Stimulated activated CD4-positive, alpha-beta T cell treated with anti-CD3 and anti-CD28 coated beads, Interleukin-1b, Interleukin-23, amount 100 ng/mL, for 48 hours (primary cell): ENCODE data around the gene UROC1.
"Not testable (repeated sequence)": the region's sequence is repeated elsewhere in the genome, so short reads cannot be mapped to it uniquely, and the experiment has no call there.

ENCODE experiments used
- DNase-seq: peaks from one replicate; pipeline ENCODE4 v3.0.0-alpha.2; 2020

Gene UROC1

DNA sequence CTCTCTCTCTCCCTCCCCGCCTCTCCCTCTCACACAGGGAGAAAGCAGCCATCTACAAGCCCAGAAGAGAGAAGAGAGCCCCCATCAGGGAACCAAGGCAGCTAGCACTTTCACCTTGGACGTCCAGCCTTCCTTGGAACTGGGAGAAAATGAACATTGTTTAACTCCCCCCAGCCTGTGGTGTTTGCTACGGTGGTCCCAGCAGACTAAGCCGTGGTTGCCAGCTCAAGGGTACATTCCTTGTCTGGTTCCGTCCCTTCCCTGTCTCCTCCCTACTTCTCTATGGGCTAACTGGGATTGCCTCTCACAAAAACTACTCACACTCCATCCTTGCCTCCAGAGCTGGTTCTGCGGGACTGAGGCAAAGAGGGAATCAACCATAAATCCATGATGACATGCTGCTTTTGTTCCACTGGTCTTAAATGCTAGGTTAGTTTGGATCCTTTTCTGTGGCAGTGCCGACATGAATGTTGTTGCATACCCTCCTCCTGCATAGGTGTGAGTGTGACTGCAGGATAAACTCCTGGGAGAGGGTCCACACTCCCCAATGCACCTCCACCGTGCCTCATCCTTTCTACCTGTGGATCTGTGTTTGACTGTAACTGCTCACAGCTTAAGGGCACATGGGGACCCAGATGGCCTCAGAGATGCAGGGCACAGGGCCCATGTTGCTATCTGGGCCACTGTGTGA is 29.1 kb upstream of the UROC1 start:
- DNase-seq = no peak

DNA sequence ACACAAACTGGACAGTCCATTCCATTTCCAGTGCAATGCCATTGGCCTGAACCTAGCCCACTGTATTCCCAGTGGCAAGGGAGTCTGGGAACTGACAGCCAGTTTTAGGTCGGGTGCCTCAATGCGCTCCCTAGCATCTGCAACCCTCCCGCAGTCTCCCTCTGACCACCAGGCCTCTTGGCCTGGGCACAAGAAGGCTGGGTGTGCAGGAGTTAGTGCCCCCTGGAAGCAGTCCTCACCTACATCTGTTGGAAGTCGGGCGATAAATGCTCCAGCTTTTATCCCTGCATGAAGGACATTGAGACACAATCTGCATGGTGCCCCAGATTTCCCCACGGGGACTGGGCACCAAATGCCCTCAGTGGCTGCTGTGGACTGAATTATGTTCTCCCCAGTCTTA is 28.4 kb upstream of the UROC1 start:
- no peak for DNase-seq

DNA sequence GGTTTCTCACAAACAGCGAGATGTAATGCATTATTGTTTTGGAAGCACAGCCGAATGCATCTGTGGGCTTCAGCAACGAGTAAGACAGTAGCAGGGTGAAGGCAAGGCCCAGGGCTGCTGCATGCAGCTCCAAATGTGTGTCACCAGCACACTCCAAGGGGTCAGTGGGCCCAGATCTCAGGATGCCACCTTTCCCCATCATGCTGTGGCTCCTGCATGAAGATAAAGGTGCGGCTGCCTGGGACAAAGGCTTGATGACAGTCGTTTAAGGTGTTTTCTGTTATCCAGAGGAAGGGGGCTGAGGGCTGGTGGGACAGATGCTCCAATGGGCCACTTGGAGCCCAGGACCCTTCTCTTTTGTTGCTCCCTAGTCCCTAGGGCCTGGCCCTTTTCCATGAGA is 28.0 kb upstream of the UROC1 start:
- DNase-seq = no peak

DNA sequence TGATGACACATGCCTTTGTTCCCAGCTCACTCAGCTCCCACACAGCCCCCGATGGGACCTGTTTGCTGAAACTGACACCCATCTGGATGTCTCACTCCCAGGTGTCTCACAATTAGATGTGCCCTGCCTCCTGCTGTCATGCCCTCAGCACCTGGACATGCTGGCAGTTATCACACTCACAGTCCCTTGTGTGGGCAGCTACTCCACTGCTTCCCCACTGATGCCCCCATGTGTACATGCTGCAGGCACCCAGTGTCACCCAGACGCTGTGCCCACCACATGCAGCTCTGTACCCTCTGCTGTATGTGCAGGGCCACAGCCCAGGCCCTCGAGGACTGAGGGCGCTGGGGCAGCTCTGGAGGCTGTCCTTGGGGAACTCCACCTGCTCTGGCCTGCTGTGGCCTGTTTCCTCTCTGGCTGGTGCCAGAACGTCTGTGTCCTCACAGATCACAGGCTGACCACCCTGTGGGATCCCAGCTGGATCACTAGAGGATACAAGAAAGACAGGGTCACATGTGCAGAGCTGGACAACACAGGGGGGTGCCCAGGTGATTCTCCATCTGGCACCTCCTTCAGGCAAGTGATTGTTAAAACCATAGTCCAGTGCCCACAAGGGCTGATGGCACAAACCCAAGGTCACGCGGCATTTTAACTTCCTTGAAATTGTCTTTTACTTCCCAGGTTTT is 27.2 kb upstream of the UROC1 start:
- DNase-seq = no peak

DNA sequence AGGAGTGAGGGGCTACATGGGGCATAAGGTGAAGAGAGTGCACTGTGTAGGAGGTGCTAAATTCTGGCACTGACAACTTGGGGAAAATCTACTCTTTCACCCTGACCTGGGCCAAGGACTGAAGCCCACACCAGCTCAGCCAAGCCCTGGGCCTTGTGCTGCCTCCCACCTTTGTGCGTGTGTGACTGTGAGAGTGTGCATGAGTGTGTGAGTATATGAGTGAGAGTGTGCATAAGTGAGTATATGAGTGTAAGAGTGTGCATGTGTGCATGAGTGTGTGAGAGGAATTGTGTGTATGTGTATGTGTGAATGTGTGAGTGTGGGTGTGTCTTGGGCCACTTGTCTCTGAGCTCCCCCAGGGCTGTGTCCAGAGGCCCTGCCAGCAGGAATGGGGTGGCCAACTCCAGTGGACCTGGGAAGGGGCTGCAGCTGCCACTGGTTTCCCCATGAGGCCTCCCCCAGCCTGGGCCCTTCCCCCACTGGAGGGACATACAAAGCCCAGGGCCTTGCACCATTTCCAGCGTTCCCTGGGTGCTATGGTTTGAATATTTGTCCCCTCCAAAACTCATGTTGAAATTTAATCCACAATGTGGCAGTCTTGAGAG is 26.0 kb upstream of the UROC1 start:
- DNase-seq = no peak

DNA sequence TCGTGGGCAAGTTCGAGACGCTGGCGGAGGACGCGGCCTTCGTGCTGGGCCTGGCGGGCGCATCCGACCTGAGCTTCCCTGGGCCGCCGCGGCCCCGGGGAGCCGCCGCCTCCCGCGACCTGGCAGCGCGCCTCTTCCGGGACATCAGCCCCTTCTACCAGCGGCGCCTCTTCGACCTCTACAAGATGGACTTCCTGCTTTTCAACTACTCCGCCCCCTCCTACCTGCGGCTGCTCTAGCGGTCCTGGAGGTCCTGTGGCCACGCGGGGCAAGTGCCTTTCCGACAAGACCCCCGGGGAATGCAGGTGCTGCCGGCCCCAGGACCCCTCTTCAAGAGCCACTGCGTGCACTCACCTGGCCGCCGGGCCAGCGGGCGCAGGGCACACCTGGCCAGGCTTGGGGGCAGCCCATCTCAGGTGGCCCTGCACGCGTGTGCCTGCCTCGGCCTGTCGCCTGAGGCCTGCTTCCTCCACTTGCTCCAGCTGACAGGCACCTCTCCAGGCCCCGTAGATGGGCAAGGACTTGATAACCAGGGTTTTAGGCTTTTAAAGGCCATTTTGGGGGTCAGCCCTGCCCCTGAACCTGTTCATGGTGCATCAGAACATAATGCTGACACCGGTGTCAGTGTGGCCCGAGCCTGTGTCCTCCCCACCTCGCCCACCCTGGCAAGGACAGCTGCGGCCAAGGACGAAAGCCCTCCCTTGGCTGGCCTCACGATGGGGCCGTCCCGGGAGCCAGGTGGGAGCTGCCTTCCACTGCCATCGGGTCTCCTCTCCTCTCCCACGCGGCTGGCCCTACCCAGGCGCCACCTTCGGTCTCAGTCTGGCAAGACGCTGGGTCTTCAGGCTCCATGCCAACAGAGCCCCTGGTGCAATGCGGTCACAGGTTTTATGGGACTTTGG is 25.0 kb upstream of the UROC1 start:
- no peak for DNase-seq

DNA sequence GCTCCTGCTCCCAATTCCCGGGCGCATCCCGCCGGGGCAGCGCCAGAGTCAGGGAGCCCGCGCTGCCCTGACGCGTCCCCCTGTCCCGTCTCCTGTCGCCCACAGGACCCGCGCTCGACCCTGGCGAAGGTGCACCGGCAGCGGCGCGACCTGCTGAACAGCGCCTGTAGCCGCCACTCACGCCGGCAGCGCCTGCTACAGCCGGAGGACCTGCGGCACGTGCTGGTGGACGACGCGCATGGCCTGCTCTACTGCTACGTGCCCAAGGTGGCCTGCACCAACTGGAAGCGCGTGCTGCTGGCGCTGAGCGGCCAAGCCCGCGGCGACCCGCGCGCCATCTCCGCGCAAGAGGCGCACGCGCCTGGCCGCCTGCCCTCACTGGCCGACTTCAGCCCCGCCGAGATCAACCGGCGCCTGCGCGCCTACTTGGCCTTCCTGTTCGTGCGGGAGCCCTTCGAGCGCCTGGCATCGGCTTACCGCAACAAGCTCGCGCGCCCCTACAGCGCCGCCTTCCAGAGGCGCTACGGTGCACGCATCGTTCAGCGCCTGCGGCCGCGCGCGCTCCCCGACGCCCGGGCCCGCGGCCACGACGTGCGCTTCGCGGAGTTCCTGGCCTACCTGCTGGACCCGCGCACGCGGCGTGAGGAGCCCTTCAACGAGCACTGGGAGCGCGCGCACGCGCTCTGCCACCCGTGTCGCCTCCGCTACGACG is 24.2 kb upstream of the UROC1 start:
- no peak for DNase-seq

DNA sequence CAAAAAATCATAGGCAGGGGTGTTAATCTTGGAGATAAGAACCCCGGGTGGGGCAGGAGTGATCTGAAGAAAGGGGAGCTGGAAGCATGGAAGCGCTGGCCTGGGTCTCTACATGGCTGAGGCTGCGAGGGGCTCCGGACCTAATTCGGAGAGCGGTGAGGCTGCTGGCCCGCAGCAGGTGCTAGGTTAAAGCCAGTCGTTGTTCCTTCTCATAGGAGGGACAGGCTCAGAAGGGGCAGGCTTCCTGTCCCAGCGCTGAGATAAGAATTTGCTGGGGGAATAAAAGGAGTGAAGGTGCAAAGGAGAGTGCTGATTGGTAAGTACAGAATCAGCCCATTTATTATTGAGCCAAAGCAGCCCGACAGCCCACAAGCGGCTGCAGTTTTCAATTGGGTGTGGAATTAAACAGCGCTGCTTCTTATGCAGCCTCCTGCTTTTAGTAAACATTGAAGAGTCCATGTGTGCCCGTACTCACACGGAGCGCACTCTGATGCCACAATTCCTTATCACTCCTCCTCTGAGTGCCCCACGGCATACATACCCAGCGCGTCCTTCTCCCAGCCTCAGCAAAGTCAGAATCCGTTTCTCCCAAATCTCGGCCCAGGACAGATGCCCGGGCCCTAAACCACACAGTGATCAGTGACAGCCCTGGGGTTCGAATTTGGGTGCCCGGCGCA is 23.5 kb upstream of the UROC1 start:
- no peak for DNase-seq

DNA sequence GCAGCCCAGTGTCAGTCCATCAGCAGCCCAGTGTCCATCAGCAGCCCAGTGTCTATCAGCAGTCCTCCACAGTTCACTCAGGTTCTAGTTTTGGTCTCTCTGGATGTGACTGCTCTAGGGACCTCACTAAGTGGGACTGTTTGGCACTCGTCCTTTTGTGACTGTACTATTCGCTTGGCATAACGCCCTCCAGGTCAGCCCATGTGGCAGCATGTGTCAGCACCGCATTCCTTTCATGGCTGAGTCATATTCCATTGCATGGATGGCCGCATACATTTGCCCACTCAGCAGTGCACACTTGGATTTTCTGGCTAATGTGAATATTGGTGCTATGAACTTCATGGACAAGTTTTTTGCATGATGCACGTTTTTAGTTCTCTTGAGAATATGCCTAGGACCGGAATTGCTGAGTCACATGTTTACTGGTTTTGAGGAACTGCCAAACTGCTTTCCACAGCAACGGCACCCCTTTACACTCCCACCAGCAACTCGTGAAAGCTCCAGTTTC is 22.8 kb upstream of the UROC1 start:
- no peak for DNase-seq

DNA sequence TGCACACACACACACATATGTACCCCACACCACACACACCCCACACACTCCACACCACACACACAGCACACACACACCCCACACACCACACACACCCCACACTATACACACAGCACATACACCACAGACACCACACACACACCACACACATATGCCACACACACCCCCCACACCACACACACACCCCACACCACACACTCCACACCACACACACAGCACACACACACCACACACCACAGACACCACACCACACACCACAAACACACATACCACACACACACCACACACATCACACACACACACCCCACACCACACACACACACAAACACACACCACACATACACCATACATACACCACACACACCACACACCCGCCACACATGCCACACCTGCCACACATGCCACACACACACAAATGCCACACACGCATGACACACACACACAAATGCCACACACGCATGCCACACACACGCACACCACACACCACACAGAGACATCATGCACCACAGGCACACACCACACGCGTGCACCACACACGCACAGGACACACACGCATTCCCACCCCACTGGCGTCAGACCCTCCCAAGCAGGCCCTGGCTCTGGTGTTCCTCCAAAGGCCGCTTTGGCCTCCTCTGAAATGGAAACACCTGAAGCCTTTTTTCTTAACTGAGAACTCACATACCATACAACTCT is 22.1 kb upstream of the UROC1 start:
- DNase-seq = no peak

DNA sequence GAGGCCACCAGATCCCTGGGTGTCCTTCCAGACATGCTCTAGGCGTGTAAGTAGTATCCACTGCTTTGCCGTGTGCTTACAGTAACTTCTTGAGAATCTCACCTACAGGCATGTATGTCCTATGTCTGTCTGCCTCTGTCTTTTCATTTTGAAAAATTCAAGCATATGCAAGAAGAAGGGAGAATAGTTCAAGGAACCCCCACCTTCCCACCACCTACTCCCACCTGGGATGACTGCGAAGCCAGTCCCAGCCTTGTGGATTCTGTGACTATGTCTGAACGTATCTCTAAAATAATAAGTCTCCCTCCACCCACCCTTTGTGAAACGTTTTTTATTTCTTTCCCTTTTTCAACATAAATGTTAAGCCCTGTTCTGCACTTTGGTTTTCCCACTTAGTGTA is 21.4 kb upstream of the UROC1 start:
- no peak for DNase-seq

DNA sequence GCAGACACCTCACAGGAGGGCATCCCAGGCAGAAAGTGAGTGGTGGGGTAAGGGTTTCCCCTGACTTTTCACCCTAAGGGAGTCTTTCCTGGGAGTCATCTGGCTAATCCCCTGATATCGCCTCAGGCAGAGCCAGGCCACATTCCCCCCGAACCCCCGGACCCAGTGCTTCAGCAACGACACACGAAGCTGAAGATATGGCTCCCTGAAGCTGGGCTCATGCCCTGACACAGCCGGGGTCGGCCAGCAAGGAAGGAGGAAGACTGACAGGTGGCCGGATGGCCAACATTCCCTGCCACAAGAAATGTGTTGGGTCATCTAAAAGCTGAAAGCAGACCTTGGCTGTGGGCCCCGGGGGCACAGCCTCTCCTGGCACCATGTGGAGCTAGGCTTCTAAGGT is 20.7 kb upstream of the UROC1 start:
- DNase-seq = no peak

DNA sequence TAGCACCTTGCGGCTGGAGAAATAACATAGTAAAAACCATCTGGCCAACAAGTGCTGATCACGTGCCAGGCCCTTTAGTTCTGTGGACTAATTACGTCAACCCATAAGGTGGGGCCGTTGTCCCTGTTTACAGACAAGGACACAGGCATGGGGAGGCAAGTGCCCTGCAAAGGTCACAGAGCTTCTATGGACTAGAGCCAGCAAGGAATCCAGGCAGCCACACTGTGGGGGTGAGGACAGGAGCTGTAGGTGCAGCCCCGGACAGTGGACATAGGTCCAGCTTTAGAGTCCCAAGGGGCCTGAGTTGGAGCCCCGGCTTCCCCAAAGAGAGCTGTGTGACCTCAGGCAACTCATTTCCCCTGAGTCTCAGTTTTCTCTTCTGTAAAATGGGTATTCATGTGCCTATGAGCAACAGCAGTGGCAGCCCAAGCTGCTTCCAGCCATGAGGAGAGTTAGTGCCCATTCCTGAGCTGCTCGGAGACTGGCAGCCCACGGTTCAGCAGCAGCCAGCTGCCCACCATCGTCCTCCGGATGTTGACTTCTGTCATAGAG is 20.2 kb upstream of the UROC1 start:
- DNase-seq = no peak

DNA sequence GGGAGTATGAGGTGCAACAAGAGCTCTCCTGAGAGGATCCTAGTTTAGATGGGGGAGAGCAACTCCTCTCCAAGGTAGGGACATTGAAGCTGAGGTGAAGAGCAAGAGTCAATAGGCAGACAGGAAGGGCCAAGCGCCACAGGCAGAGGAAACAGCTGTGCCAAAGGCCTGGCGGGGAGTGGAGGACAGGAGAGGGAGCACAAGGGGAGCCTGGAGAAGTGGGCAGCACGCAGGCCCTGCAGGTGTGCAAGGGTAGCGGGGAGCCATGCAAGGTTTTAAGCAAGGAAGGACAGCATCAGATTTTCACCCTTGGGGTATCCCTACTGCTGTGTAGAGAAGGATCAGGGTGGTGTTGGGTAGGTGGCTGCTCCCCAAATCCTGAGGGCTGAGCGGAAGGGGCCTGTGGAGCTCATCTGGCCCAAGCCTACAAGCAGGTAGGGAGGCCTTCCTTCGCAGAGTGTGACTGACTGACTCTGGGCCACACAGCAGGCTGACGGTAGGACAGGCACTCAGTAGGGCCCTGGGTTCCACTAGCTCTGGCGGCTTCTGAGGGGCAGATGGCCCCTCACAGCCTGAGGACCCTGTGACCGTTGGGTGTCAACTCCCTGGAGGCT is 19.6 kb upstream of the UROC1 start:
- DNase-seq = no peak

DNA sequence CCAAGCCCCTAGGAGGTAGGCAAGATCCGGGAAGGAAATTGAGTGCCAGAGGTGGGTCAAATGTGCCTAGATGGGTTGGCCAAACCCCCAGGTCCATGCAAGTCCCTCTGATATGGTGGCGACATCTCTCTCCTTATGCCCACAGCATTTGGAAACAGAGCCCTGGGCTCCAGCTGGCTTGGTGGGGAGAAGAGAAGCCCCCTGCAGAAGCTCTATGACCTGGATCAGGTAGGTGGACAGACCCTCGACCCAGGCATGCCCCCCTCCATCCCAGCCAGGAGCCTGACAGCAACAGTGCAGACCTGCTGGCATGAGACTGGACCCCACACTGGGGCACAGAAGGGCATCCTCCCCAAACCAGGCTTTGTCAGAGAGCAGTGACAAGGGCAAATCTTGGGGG is 18.6 kb upstream of the UROC1 start:
- DNase-seq = no peak

DNA sequence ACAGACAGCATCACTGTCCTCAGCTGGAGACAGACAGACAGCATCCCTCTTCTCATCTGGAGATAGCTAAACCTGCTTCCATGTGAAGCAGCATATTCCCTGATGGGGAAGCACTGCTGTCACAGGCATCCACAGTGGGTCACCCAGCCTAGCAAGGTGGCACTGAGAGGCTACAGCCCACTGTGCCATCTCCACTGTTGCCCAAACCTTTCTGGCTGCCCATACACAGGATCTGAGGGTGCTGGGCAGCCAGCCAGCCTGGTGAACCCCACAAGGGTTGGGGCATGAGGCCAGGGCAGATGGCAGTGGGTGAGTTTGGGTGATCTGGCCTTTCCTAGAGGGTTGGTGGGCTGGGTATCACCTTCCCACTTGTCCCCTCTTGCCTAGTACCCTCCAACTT is 18.1 kb upstream of the UROC1 start:
- no peak for DNase-seq

DNA sequence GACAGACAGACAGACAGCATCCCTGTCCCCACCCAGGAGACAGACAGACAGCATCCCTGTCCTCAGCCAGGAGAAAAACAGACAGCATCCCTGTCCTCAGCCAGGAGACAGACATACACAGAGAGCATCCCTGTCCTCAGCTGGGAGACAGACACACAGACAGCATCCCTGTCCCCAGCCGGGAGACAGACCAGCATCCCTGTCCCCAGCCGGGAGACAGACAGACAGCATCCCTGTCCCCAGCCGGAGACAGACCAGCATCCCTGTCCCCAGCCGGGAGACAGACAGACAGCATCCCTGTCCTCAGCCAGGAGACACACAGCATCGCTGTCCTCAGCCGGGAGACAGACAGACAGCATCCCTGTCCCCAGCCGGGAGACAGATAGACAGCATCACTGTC is 17.1 kb upstream of the UROC1 start:
- DNase-seq = not testable (repeated sequence)

DNA sequence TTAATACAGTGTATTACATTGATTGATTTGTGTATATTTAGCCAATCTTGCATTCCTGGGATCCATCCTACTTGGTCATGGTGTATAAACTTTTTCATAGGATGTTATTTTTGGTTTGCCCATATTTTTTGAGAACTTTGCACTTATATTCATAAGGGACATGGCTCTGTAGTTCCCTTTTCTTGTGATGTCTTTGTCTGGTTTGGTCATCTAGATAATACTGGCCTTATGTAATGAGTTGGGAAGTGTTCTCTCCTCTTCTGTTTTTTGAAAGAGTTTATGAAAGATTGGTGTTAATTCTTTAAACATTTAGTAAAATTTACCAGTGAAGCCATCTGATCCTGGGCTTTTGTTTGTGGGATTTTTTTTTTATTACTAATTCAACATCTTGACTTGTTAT is 15.9 kb upstream of the UROC1 start:
- no peak for DNase-seq

DNA sequence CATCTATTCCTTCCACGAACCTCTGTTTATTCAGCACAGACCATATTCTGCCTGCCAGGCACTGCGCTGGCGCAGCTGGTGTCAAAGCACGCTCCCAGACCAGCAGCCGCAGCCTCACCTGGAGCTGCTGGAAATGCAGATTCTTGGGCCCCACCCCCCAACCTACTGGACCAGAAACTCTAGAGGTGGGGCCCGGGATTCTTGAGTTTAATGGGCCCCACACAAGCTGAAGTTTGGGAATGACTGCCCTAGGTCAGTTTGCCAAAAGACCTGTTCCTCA is 13.4 kb upstream of the UROC1 start:
- no peak for DNase-seq

DNA sequence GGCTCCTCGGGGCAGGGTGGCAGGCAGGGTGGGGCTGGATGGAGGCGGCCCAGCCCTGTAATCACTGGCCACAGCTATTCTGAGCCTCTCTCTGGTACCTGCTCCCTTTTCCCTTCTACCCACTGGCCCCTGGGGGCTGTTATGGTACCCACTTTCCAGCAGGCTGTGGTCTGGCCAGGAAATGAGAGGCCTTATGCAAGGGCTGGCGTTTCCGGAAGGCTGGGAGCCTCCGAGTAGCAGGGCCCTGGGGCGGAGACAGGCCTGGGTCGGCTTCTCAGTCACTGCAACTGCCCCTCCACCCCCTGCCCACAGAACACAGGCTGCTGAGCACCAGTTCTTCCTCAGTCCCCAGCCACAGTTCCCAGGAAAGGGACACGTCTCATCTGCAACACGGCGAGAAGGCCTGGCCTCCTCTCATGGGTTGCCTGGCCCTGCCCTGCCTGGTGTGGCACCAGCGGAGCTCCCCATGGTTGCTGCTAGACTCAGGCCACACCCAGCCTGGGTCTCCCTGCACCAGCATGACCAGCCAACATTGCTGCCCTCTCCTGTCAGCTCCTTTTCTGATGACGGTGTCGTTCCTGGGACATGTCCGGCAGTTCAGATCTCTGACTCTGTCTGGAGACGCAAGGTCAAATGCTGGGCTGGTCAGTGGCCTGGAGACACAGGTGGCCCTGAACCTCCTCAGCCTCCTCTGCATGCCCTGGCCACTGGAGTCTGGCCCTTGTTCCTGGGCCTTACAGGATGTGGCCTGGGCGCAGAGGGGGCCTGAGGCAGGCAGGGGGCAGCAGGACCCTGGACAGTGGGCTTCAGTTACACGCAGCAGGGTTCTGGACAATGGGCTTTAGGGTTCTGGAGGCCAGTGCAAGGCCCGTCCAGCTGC is 12.8 kb upstream of the UROC1 start:
- DNase-seq = no peak
